HS-27A (cell line): Measurements from ENCODE around the gene FIZ1.
"Not testable (repeated sequence)": the region's sequence is repeated elsewhere in the genome, so short reads cannot be mapped to it uniquely, and the experiment has no call there.

Source experiments
- DNase-seq: peaks from one replicate; pipeline ENCODE4 v3.0.0-alpha.2; 2012; ENCODE audit warnings: low read depth, missing footprints

FIZ1 gene

GRCh38 chr19:55569477-55569876 is 29.8 kb downstream of the FIZ1 start:
- not testable (repeated sequence) for DNase-seq

DNA sequence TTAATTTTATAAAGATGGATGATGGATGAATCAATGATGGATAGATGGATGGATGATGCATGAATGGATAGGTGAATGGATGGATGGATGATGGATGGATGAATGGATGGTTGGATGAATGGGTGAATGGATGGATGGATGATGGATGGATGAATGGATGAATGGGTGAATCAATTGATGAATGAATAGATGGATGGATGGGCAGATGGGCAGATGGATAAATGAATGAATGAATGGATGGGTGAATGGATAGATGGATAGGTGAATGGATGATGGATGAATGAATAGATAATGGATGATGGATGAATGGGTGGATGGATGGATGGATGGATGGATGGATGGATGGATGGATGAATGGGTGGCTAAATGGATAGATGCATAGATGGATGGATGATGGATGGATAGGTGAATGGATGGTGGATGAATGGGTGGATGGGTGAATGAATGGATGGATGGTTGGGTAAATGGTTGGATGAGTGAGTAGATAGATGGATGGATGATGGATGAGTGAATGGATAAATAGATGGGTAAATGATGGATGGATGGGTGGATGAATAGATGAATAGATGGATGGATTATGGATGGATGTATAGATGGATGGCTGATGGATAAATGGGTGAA is 31.5 kb downstream of the FIZ1 start:
- no peak for DNase-seq

DNA sequence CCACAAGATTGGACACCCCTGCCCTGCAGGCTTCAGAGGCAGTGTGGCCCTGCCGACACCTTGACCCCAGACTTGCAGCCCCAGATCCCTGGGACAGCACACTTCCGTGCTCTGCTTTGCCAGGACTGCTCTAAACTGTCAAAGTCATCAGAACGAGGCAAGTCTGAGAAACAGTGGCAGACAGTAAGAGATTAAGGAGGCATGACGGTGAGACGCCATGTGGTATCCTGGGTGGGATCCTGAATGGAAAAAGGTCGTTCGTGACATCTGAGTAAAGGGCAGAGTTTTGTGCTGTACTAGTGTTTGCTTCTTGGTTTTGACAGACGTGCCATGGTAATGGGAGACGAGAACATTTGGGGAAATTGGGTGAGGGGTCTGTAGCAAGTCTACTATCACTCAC is 32.5 kb downstream of the FIZ1 start:
- no peak for DNase-seq

DNA sequence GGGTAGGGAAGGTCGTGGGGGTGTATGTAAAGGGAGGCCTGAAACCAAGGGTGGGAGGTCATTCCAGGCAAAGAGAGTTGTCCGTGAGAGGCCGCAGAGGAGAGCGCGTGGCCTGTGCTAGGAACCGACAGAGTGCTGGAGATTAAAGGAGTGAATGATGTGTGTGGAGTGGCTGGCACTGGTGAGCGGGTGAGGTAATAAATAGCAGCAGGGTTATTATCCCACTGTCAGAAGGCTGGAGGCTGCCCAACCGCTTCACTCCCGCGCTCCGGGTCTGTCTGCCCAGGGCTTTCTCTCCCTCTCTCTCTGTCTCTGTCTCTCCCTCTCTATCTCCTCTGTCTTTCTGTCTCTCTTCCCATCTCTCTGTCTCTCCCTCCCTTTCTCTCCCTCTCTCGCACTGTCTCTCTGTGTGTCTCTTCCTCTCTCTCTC is 36.0 kb downstream of the FIZ1 start:
- no peak for DNase-seq

DNA sequence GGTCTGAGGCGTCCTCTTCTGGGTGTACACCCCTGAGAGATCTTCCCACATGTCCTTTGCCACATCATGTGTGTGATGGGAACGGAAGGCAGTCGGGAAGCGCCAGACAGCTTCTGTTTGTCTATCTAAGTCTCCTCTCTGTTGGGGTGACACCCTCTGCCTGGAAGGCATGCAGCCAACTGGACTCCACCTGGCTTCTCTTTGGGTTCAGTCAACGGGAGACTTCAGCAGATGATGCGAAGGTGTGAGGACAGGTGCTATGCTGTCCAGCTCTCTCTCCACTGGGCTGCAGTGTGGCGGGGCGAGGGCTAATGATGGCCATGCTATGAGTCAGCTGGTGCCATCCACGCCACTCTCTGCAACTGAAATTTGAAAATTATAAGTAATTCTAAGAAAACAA is 39.6 kb downstream of the FIZ1 start:
- DNase-seq: no peak

- DNase-seq: no peak
Observed at GRCh38 chr19:55554741-55555152, 44.6 kb downstream of the FIZ1 start.

- DNase-seq: no peak
Observed at GRCh38 chr19:55554302-55554701, 45.0 kb downstream of the FIZ1 start.

DNA sequence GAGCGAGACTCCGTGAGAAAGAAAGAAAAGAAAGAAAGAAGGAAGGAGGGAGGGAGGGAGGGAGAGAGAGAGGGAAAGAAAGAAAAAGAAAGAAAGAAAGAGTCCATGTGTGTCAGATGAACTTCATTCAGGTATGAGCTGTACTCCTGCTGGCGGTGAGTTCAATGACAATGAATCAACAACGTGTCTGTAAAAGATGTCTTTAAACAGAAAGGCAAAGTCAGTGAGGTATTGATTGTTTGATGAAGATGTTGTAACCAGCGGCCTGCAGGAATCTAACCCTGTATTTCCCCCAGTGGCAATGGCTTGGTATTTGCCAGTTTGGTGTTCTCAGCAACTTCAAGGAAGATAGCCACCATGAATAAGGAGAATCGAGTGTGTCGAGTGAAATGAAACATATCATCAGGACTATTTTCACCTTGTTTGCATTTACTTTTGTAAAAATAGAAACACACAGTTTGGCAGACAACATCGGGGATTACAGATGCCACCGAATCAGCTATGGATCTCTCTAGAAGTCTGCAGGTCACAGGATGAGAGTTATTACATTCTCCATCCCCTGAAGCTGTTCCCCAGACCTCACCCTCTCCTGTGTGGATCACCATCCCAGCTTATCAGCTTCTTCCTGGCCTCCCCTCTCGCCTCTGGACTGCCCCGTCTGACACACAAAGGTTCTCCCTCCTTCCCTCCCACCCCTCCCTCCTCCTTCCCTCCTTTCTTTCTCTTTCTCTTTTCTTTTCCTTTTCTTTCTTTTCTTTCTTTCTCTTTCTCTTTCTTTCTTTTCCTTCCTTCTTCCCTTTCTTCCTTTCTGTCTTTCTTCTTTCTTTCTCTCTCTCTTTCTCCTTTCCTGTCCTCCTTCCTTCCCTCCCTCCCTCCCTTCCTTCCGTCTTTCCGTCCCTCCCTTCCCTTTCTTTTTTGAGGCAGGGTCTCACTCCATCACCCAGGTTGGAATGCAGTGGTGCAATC is 45.8 kb downstream of the FIZ1 start:
- no peak for DNase-seq

DNA sequence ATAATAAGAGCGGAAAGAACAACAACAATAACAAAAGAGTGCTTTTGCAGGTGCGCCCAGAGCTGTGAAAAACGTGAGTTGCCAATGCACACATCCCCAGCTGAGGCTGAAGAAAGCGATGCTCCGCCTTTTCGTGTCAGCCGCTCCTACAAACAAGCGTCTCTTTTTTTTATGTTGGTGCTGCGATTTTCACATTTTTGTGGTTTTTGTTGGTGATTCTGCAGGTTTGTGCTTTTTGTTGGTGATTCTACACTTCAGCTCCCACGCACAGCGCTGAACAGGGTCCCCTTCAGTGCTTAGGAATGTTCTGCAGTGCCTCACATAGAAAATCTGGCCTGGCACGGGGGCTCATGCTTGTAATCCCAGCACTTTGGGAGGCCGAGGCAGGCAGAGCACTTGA is 46.7 kb downstream of the FIZ1 start:
- peak; percentile 92 for DNase-seq

- no peak for DNase-seq
Observed at GRCh38 chr19:55552206-55552605, 47.1 kb downstream of the FIZ1 start.

- peak; percentile 54 for DNase-seq
Observed at GRCh38 chr19:55550321-55550650, 49.0 kb downstream of the FIZ1 start.

DNA sequence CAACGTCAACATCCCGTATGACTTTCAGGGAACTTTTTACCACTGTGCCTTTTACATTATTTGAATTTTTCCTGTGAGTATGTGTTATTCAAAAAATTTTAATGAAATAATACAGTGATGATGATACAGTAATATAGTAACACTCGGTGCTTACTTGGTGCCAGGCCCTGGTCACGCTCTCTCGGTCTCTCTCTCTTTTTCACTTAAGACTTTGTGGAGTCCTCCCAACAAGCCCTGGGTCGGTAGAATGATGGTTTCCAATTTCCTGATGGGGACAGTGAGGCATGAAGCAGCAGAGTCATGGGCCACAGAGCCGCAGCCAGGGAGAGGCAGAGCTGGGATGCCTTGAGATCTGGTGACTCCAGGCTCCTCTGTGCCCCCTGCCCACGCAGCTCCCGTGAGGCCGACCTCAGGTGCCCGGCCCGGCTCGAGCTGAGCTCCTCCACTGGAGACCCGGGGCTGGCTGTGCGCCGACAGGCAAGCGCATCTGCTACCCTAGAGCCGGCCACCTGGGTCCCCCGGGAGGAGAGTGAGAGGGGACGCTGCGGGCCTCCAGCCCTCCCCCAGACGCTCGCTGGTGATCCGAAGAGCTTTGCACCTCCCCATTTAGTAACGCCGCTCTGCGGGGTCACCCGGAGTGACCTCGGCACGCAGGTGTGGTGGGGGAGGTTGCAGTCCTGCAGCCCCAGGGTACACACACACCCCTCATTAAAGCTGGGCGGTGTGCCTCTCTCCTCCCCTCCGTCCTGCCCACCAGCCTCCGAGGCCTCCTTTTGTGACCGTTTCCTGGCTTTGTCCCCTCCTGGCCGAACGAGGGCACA is 49.6 kb downstream of the FIZ1 start:
- DNase-seq: peak; percentile 91

- peak; percentile 55 for DNase-seq
Observed at GRCh38 chr19:55546822-55547614, 52.3 kb downstream of the FIZ1 start.

DNA sequence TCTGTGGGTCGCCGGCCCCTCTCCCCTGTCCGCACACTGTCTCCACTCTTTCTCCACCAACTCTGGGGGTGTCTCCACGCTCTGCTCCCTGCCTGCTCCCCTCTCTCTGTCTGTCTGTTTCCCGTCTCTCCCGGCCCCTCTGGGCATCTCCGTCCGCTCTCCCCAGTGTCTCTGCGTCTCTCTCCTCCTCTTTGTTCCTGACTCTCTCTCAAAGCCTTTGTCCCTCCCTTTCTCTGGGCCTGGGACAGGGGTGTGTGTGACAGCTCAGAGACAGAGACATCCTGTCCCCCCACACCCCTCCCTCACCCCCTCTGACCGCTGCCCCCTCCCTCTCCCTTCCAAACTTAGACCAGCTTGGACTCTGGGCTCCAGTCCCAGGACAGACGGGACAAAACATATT is 53.3 kb downstream of the FIZ1 start:
- no peak for DNase-seq

DNA sequence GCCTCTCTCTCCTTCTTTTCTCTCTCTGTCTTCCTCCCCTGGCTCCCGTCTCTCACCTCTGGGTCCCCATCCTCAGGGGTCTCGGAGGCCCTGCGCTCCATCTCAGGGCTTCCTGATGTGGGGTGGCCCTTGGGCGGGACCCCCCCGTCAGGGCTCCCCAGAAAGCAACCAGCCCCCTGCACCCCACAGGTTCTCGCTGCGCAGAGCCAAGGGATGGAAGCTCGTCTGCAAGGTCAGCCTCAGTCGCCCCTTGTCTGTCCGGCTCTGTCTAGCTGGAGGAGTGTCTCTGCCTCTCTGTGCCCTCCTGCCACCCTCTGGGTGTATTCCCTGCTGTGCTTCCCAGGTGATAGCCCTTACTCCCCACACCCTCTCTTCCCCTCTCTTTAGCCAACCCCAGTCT is 53.9 kb downstream of the FIZ1 start, which contains the start of gene SBK3:
SBK3 (minus strand) TSS at position 101 of the 400 bp plus-strand sequence; CDS start at position 101, 0 bp downstream.
- DNase-seq: no peak

DNA sequence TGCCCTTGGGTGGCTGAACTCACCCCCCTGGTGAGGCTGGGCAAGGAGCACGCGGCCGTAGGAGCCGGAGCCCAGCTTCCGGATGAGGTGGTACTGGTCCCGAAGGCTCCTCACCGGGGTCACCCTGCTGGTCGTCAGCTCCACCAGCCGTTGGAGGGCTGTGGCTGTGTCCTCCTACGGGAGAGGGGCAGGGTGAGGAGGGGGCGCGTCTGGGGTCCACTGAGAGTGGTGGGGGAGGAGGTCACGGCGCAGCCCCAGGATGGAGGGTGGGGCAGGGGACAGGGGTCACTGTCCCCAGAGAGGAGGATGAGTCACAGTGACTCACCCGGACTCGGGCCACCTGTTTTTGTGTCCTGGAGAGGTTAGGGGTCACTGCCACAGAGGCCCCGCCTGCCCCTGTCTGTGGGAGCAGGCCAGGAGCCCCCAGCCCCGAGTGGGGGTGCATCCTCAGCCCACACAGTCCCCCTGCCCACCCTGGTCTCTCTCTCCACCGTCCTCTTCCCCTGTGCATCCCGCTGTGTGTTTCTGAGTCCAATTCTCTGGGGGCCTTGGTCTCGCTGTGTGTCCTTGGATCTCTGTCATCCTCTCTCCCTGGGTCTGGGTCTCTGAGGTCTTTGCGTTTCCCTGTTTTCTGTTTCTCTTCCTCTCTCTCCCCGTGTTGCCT is 54.4 kb downstream of the FIZ1 start:
- no peak for DNase-seq

DNA sequence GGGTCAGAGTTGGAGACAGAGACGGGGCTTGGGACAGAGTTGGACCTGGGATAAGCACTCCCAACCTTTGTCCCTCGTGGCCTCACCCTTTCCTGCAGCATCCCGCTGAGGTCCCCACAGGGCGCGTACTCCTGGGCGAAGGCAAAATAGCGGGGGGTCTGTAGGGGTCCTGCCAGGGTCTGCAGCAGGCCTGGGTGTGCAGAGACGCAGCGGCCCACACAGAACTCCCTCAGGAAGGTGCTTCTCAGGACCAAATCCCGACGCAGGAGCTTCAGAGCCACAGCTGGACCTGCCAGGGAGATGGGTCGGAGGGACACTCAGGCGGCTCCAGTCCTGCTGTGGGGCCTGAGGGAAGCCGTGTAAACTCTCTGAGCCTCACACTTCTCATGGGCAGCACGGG is 55.3 kb downstream of the FIZ1 start:
- DNase-seq: no peak

DNA sequence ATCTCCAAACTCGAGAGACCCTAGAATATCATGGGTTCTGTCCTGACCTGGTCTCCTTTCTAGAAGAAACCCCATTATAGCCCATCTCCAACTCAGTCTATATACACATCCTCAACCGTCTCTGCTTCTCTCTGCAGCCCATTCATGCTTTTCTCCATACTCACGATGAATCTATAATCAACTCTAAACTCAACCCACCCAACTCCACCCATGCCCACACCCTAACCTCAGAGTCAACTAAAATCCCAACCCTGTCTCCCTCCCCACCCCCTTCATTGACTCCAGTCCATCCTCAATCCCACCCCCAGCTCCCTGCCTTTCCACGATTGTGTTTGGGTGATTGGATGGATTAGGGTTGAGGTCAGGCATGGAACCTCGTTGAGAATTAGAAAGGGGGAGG is 55.8 kb downstream of the FIZ1 start:
- no peak for DNase-seq

GRCh38 chr19:55542292-55542855 is 56.9 kb downstream of the FIZ1 start:
- DNase-seq: no peak
